CD4-positive, alpha-beta memory T cell (primary cell): Measurements from ENCODE around the gene RBM17. TPM values are rescaled to one million over a fixed set of nuclear protein-coding genes. Genes with fewer than 3 reads are reported as not detected.
"Not testable (repeated sequence)": the region's sequence is repeated elsewhere in the genome, so short reads cannot be mapped to it uniquely, and the experiment has no call there.

ENCODE experiments used
- CTCF ChIA-PET: fragments of 350-600 bp; sonication (Branson Sonifier 250); formaldehyde crosslinking; loops from one replicate; lab custom pipeline; 2021; ENCODE audit warnings: inconsistent platforms; ENCODE audit not compliant: partially characterized antibody; lab: Charles Lee
- POLR2A ChIA-PET: fragments of 350-600 bp; sonication (Branson Sonifier 250); formaldehyde crosslinking; loops from one replicate; lab custom pipeline; 2021; ENCODE audit not compliant: partially characterized antibody; lab: Charles Lee
- DNase-seq, 5 donors: peaks; one replicate each; pipeline versions ENCODE4 v3.0.0 to v3.0.0-alpha.2; 2020 to 2022; ENCODE audit warnings: mixed read lengths in 1 of 5
- H3K27ac ChIP-seq: one replicate; pipeline ENCODE4 v1.7.0; 2013; ENCODE audit warnings: low read depth, low read length
- H3K27me3 ChIP-seq: 2 replicates; pipeline ENCODE4 v1.7.0; 2013; ENCODE audit warnings: mild to moderate bottlenecking, low read length, moderate library complexity; ENCODE audit not compliant: insufficient read depth
- H3K36me3 ChIP-seq: 2 replicates; pipeline ENCODE4 v1.7.0; 2013; ENCODE audit warnings: mild to moderate bottlenecking, low read length, moderate library complexity; ENCODE audit not compliant: insufficient read depth
- H3K4me1 ChIP-seq: 2 replicates; pipeline ENCODE4 v1.7.0; 2013; ENCODE audit warnings: mild to moderate bottlenecking, low read length, moderate library complexity; ENCODE audit not compliant: insufficient read depth
- H3K4me3 ChIP-seq, 2 donors: one replicate each; pipeline ENCODE4 v1.7.0; 2013; ENCODE audit warnings: low read length in 2 of 2, mild to moderate bottlenecking in 1 of 2
- H3K9me3 ChIP-seq, 2 donors: one replicate each; pipeline ENCODE4 v1.7.0; 2013; ENCODE audit warnings: low read length in 2 of 2, control low read depth in 1 of 2; ENCODE audit not compliant: control insufficient read depth in 1 of 2
- H3K27ac Mint-ChIP-seq, 7 donors: one replicate each; pipeline ENCODE4 v1.8.0; 2020 to 2021; ENCODE audit warnings: mixed read lengths in 7 of 7, mild to moderate bottlenecking in 6 of 7, inconsistent platforms in 3 of 7, moderate library complexity in 3 of 7
- H3K27me3 Mint-ChIP-seq, 2 donors: one replicate each; pipeline ENCODE4 v1.8.0; 2020 to 2021; ENCODE audit warnings: mixed read lengths in 2 of 2
- H3K36me3 Mint-ChIP-seq, 2 donors: one replicate each; pipeline ENCODE4 v1.8.0; 2020 to 2021; ENCODE audit warnings: mixed read lengths in 2 of 2, inconsistent platforms in 1 of 2, mild to moderate bottlenecking in 1 of 2
- H3K4me1 Mint-ChIP-seq, 4 donors: one replicate each; pipeline ENCODE4 v1.8.0; 2020 to 2021; ENCODE audit warnings: mixed read lengths in 4 of 4, mild to moderate bottlenecking in 1 of 4
- H3K4me3 Mint-ChIP-seq, 8 donors: one replicate each; pipeline ENCODE4 v1.8.0; 2020 to 2021; ENCODE audit warnings: mixed read lengths in 8 of 8, mild to moderate bottlenecking in 7 of 8, moderate library complexity in 6 of 8, inconsistent platforms in 3 of 8
- H3K9me3 Mint-ChIP-seq, 8 donors: one replicate each; pipeline ENCODE4 v1.8.0; 2020 to 2021; ENCODE audit warnings: mixed read lengths in 8 of 8, mild to moderate bottlenecking in 5 of 8, inconsistent platforms in 3 of 8, moderate library complexity in 1 of 8
- intact Hi-C: fragments of 100-400 bp; cut with micrococcal nuclease; formaldehyde crosslinking; loops from one replicate; pipeline ENCODE4 v1.15.1; 2023
- polyA plus RNA-seq, 2 donors: library from polyadenylated mRNA; unstranded; fragments of 300-500 nt; fragmentation: Illumina TruSeq; gene quantifications; one replicate each; pipeline ENCODE4 v1.2.3, GENCODE V29; 2021
- total RNA-seq, 2 experiments: library from RNA; stranded (reverse); gene quantifications; one replicate each; pipeline ENCODE4 v1.2.3, GENCODE V29; 2021

The RBM17 gene
- total and polyA plus RNA-seq, 4 experiments from 2014 or later = 46.3 to 125 (median 110) TPM

DNA sequence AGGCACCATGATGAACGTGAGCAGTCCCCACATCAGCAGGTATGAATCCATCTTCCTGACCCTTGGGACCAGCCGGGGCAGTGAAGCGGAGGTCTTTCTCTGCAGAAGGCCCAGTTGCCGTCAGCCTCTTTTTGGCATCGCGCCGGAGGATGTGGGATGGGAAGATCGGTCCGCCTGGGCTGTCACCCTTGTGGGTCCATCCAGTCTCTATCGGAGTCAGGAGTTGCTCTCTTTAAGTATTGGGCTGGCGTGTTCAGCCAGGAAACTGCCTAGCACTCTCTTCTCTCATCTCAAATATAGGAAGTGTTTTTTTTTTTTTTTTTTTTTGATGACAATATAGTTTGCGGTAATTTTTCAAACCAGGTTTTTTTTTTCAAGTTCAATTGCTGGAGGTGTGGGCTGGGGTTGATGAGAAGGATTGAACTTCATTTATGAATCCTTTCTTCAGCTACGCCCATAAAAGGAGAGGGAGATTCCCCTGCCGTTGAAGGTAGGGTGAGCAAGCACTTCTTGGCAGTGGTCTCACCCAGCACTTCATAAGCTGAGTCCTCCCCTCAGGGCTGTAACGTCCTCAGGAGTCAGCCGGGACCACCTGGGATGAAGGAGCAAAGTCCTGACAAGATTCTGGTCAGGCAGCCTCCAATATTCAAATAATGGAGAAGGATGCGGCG, 26.6 kb upstream of the RBM17 start, which contains the start of gene IL2RA:
Gene IL2RA, minus strand, starts transcription at position 267 of the 671 bp plus-strand sequence. Its CDS starts 216 bp downstream, at position 51.
- peak within 1 kb of the TSS; percentile 97 to 99 (median 98) for H3K4me3 Mint-ChIP-seq
- Histone ChIP-seq H3K27me3 (no peaks in the 10 kb centered on the region), H3K4me3 (peak within 1 kb of the TSS; percentile 71 to 89), H3K9me3 (no peaks in the 10 kb centered on the region), H3K36me3 (no peaks in the 10 kb centered on the region), H3K4me1 (peaks cover 80% of the 10 kb centered on the region), H3K27ac (peak within 1 kb of the TSS; percentile 83)
- H3K27ac Mint-ChIP-seq = peak within 1 kb of the TSS; percentile 95 to 98 (median 96)
- peaks cover 44 to 88% (median 65%) of the 10 kb centered on the region in 4 donors for H3K4me1 Mint-ChIP-seq
- peak; percentile 69 to 86 (median 75) for DNase-seq
- H3K36me3 Mint-ChIP-seq = peaks cover 4 to 19% of the 10 kb centered on the region in 2 donors
- POLR2A ChIA-PET = interaction anchor here (0.8 to 3.6 kb wide), 9 partner anchors 8 to 412 kb away, joined by 3 to 51 read pairs (median 5); no protein-coding TSS in a partner anchor
- CTCF ChIA-PET = interaction anchor here (0.9 to 3.8 kb wide), 8 partner anchors 11 to 48 kb away, joined by 3 to 34 read pairs (median 4); no protein-coding TSS in a partner anchor
- H3K27me3 Mint-ChIP-seq = no peaks in the 10 kb centered on the region
- H3K9me3 Mint-ChIP-seq = no peaks in the 10 kb centered on the region
- intact Hi-C loops = loop anchor here (1.0 kb wide), 3 partner anchors 10 to 48 kb away; no protein-coding TSS in a partner anchor

DNA sequence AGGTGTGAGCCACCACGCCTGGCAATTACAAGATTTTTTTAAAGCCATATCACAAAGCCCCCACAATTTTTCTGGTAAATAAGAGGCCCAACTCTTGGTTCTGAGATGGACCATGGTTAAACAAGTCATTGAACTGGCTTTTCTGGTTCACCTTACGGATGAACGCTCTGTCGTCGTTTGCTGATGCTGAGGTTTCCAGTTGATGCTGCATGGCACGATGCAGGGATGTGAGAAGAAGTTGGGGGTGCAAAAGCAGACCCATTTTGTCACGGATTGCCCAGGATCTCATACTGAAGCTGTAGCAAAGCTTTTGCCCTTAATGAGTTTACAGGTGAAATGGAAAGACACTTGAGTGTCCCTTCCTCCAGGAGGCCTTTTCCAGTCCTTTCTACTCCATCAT, 24.7 kb upstream of the RBM17 start:
- Histone ChIP-seq H3K36me3 (no peaks in the 10 kb centered on the region), H3K9me3 (no peaks in the 10 kb centered on the region), H3K4me1 (peaks cover 82% of the 10 kb centered on the region), H3K4me3 (no peak overlapping the region), H3K27me3 (no peaks in the 10 kb centered on the region), H3K27ac (no peak overlapping the region)
- ChIA-PET POLR2A (interaction anchor here (0.8 to 1.6 kb wide), 4 partner anchors 10 to 50 kb away, joined by 3 to 6 read pairs (median 4); no protein-coding TSS in a partner anchor), CTCF (interaction anchor here (0.7 to 3.8 kb wide), 3 partner anchors 23 to 614 kb away, joined by 3 to 34 read pairs (median 14); no protein-coding TSS in a partner anchor)
- no peak for DNase-seq
- Mint-ChIP-seq H3K4me1 (peaks cover 47 to 88% (median 65%) of the 10 kb centered on the region in 4 donors), H3K27me3 (no peaks in the 10 kb centered on the region), H3K36me3 (peaks cover 4 to 6% of the 10 kb centered on the region in 2 donors), H3K4me3 (peak overlapping the region in 3 of 8 donors; percentile 15 to 57 (median 25)), H3K27ac (peak overlapping the region in 3 of 7 donors; percentile 13 to 64 (median 31)), H3K9me3 (no peaks in the 10 kb centered on the region)
- intact Hi-C loops = no loop called here

DNA sequence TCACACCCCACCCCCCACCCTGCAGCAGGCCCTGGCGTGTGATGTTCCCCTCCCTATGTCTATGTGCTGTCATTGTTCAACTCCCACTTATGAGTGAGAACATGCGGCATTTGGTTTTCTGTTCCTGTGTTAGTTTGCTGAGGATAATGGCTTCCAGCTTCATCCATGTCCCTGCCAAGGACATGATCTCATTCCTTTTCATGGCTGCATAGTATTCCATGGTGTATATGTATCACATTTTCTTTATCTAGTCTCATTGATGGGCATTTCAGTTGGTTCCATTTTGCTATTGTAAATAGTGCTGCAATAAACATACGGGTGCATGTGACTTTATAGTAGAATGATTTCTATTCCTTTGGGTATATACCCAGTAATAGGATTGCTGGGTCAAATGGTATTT, 24.1 kb upstream of the RBM17 start:
- H3K27ac ChIP-seq, H3K36me3 ChIP-seq, H3K27me3 ChIP-seq, H3K9me3 Mint-ChIP-seq, H3K4me3 ChIP-seq, H3K36me3 Mint-ChIP-seq, H3K4me3 Mint-ChIP-seq, H3K27me3 Mint-ChIP-seq, DNase-seq, intact Hi-C loops, H3K9me3 ChIP-seq: not testable (repeated sequence)
- Mint-ChIP-seq H3K4me1 (peaks cover 46 to 88% (median 65%) of the 10 kb centered on the region in 4 donors), H3K27ac (peak overlapping the region in 2 of 7 donors; percentile 8 to 31)
- ChIA-PET POLR2A (interaction anchor here (1.5 to 1.6 kb wide), 2 partner anchors 13 to 21 kb away, joined by 5 to 6 read pairs; no protein-coding TSS in a partner anchor), CTCF (interaction anchor here (0.7 kb wide), 1 partner anchor 11 kb away, joined by 3 read pairs; no protein-coding TSS in a partner anchor)
- peaks cover 82% of the 10 kb centered on the region for H3K4me1 ChIP-seq

DNA sequence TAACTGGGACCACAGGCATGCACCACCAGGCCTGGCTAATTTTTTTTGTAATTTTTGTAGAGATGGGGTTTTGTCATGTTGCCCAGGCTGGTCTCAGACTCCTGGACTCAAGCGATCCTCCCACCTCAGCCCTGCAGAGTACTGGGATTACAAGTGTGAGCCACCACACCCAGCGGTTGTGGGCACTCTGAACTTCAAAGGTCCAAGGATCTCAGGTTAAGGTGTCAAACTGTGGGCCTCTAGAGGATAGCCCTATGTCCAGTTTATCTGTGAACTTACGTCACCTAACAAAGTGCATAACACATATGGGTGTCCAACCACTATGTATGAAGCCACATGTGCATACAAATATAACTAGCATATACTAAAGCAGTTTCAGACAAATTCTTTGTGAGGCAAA, 23.4 kb upstream of the RBM17 start:
- peak overlapping the region in 1 of 8 donors; percentile 7 for H3K4me3 Mint-ChIP-seq
- H3K9me3 Mint-ChIP-seq = no peaks in the 10 kb centered on the region
- H3K36me3 Mint-ChIP-seq = peaks cover 0 to 4% of the 10 kb centered on the region in 2 donors
- ChIA-PET CTCF (interaction anchor here (1.1 to 7.5 kb wide), 3 partner anchors 10 to 51 kb away, joined by 4 to 53 read pairs (median 5); no protein-coding TSS in a partner anchor), POLR2A (interaction anchor here (1.5 to 1.9 kb wide), 2 partner anchors 12 to 21 kb away, joined by 6 to 8 read pairs; no protein-coding TSS in a partner anchor)
- Histone ChIP-seq H3K36me3 (no peaks in the 10 kb centered on the region), H3K4me1 (peaks cover 82% of the 10 kb centered on the region), H3K9me3 (no peaks in the 10 kb centered on the region), H3K27me3 (no peaks in the 10 kb centered on the region), H3K4me3 (no peak overlapping the region), H3K27ac (no peak overlapping the region)
- intact Hi-C loops = no loop called here
- H3K27ac Mint-ChIP-seq = peak overlapping the region in 1 of 7 donors; percentile 31
- no peaks in the 10 kb centered on the region for H3K27me3 Mint-ChIP-seq
- DNase-seq = peak in 1 of 5 donors; percentile 28
- H3K4me1 Mint-ChIP-seq = peaks cover 46 to 88% (median 63%) of the 10 kb centered on the region in 4 donors

DNA sequence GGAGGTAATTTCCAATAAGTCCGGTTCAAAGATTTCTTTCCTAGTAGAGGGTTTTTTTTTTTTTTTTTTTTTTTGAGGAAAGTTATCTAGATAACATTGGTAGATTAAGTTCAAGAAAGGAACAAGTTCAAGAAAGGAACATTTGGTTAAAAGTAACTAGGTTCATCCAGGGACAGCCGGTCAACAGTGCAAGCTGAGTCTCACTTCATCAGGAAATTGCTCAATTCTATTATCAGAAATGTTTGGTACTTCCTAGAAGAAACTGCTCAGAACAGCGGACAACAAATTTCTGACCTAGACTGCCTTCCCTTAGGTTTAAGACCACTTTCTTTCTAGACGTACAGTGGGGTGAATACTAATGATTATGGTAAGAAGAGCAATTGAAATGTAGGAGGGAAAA, 23.0 kb upstream of the RBM17 start:
- H3K27ac ChIP-seq = no peak overlapping the region
- no peak overlapping the region for H3K4me3 ChIP-seq
- intact Hi-C loops = no loop called here
- DNase-seq = no peak
- no peaks in the 10 kb centered on the region for H3K27me3 Mint-ChIP-seq
- H3K4me3 Mint-ChIP-seq = peak overlapping the region in 3 of 8 donors; percentile 3 to 61 (median 21)
- no peaks in the 10 kb centered on the region for H3K9me3 Mint-ChIP-seq
- CTCF ChIA-PET = interaction anchor here (0.9 to 7.5 kb wide), 6 partner anchors 7 to 51 kb away, joined by 3 to 53 read pairs (median 4); no protein-coding TSS in a partner anchor
- H3K27me3 ChIP-seq = no peaks in the 10 kb centered on the region
- no peaks in the 10 kb centered on the region for H3K9me3 ChIP-seq
- POLR2A ChIA-PET = interaction anchor here (1.5 to 1.9 kb wide), 2 partner anchors 13 to 21 kb away, joined by 6 to 8 read pairs; no protein-coding TSS in a partner anchor
- H3K27ac Mint-ChIP-seq = peak overlapping the region in 3 of 7 donors; percentile 0 to 38 (median 31)
- H3K4me1 Mint-ChIP-seq = peaks cover 47 to 88% (median 64%) of the 10 kb centered on the region in 4 donors
- H3K4me1 ChIP-seq = peaks cover 83% of the 10 kb centered on the region
- H3K36me3 ChIP-seq = no peaks in the 10 kb centered on the region
- H3K36me3 Mint-ChIP-seq = peaks cover 0 to 4% of the 10 kb centered on the region in 2 donors

DNA sequence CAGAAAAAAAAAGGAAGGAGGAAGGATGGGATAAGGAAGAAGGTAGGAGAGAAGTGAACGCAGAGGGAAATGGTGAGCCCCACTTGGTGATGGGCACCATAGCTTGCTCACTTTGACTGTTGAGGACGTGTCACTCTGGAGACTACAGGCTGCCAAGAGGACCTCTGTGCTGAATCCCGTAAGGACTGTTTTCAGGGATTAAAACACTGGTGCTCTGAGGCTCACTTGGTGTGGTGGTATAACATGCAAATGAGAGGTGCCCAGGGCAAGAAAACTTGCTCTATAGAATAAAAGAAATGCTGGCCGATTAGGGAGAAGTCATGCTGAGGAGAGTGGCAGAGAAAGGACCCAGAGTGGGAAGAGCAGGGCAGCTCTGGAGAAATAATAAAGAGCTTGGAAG, 21.4 kb upstream of the RBM17 start:
- H3K36me3 Mint-ChIP-seq = no peaks in the 10 kb centered on the region
- ChIA-PET CTCF (interaction anchor here (0.9 to 7.5 kb wide), 6 partner anchors 14 to 334 kb away, joined by 3 to 53 read pairs (median 8); no protein-coding TSS in a partner anchor), POLR2A (interaction anchor here (0.8 to 4.2 kb wide), 7 partner anchors 10 to 55 kb away, joined by 3 to 54 read pairs (median 8); no protein-coding TSS in a partner anchor)
- peaks cover 84% of the 10 kb centered on the region for H3K4me1 ChIP-seq
- DNase-seq = no peak
- H3K4me3 ChIP-seq = no peak overlapping the region
- peak overlapping the region in 5 of 7 donors; percentile 38 to 85 (median 54) for H3K27ac Mint-ChIP-seq
- H3K27me3 Mint-ChIP-seq = no peaks in the 10 kb centered on the region
- peak overlapping the region in 7 of 8 donors; percentile 1 to 85 (median 48) for H3K4me3 Mint-ChIP-seq
- intact Hi-C loops = no loop called here
- no peaks in the 10 kb centered on the region for H3K27me3 ChIP-seq
- no peaks in the 10 kb centered on the region for H3K9me3 ChIP-seq
- H3K4me1 Mint-ChIP-seq = peaks cover 52 to 88% (median 71%) of the 10 kb centered on the region in 4 donors
- no peak overlapping the region for H3K27ac ChIP-seq
- H3K9me3 Mint-ChIP-seq = no peaks in the 10 kb centered on the region
- no peaks in the 10 kb centered on the region for H3K36me3 ChIP-seq
